GM18951 (cell line): Measurements from ENCODE around the gene NHLRC2.
"Not testable (repeated sequence)": the region's sequence is repeated elsewhere in the genome, so short reads cannot be mapped to it uniquely, and the experiment has no call there.

Source experiments
- POLR2A ChIP-seq: IDR thresholded peaks from 4 replicates; pipeline ENCODE4 v1.6.1; 2011; ENCODE audit warnings: mild to moderate bottlenecking; ENCODE audit not compliant: insufficient read length, insufficient read depth; ENCODE audit errors: extremely low read depth
- in situ Hi-C: fragments of 300-500 bp; cut with MboI; formaldehyde crosslinking; loops from one replicate; pipeline ENCODE4 v1.12.0; 2022; ENCODE audit warnings: low sequenced_read_pairs, mixed read lengths, inconsistent platforms; ENCODE audit not compliant: unreplicated experiment

The NHLRC2 gene, protein sequence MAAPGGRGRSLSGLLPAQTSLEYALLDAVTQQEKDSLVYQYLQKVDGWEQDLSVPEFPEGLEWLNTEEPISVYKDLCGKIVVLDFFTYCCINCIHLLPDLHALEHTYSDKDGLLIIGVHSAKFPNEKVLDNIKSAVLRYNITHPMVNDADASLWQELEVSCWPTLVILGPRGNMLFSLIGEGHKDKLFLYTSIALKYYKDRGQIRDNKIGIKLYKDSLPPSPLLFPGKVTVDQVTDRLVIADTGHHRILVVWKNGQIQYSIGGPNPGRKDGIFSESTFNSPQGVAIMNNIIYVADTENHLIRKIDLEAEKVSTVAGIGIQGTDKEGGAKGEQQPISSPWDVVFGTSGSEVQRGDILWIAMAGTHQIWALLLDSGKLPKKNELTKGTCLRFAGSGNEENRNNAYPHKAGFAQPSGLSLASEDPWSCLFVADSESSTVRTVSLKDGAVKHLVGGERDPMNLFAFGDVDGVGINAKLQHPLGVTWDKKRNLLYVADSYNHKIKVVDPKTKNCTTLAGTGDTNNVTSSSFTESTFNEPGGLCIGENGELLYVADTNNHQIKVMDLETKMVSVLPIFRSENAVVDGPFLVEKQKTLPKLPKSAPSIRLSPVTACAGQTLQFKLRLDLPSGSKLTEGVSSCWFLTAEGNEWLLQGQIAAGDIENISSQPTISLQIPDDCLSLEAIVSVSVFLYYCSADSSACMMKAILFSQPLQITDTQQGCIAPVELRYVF

GRCh38 chr10:113854013-113854760, at the start of gene NHLRC2, which contains the start of gene DCLRE1A:
Gene NHLRC2, plus strand, starts transcription at chr10:113854661. Its CDS starts 212 bp downstream, at chr10:113854873.
Gene DCLRE1A, minus strand, starts transcription at chr10:113854082. Its CDS starts 900 bp downstream, at chr10:113853182.
- in situ Hi-C loops = no loop called here
- TF ChIP-seq POLR2A = peak; percentile 48

DNA sequence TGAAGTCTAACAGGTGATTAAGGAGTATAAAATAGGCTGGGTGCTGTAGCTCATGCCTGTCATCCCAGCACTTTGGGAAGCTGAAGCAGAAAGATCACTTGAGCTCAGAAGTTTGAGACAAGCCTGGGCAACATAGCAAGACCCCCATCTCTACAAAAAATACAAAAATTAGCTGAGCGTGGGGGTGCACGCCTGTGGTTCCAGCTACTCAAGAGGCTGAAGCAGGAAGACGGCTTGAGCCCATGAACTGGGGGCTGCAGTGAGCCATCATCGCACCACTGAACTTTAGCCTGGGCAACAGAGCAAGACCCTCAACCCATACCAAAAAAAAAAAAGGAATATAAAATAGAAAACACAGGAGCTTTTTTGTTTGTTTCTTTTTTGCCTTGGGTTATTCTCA, 48.0 kb upstream of the NHLRC2 start:
- in situ Hi-C loops = loop anchor here (5.0 kb wide), 1 partner anchor 296 kb away; no protein-coding TSS in a partner anchor

DNA sequence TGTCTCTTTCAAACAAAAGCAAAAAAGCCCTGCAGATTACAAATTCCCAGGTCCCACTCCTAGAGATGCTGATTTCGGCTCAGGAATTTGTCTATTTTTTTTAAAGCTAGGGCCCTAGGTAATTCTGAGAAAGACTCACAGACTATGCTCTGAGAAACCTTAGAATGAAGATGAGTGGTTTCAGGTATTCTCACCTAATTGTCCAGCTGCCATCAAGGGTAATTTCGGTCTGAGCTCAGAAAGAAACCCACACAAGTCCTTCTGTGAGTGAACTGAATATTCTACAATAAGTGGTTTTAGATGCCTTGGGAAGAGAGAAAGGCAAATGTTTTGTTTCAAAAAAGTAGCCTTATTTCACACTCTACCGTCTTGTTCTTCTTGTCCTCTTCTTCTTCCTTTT, 46.3 kb upstream of the NHLRC2 start:
- no peak for TF ChIP-seq POLR2A
- in situ Hi-C loops = loop anchor here (5.0 kb wide), 1 partner anchor 294 kb away; no protein-coding TSS in a partner anchor

More for the DNA sequence above, 48.0 kb upstream of the NHLRC2 start:
- no peak for TF ChIP-seq POLR2A

DNA sequence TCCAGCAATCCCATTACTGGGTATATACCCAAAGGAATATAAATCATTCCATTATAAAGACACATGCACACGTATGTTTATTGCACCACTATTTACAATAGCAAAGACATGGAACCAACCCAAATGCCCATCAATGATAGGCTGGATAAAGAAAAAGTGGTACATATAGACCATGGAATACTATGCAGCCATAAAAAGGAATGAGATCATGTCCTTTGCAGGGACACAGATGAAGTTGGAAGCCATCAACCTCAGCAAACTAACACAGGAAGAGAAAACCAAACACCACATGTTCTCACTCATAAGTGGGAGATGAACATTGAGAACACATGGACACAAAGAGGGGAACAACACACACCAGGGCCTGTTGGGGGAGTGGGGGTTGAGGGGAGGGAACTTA, 39.8 kb upstream of the NHLRC2 start:
- in situ Hi-C loops = not testable (repeated sequence)

GRCh38 chr10:113819989-113820388, 34.5 kb upstream of the NHLRC2 start:
- in situ Hi-C loops = no loop called here
- no peak for TF ChIP-seq POLR2A

DNA sequence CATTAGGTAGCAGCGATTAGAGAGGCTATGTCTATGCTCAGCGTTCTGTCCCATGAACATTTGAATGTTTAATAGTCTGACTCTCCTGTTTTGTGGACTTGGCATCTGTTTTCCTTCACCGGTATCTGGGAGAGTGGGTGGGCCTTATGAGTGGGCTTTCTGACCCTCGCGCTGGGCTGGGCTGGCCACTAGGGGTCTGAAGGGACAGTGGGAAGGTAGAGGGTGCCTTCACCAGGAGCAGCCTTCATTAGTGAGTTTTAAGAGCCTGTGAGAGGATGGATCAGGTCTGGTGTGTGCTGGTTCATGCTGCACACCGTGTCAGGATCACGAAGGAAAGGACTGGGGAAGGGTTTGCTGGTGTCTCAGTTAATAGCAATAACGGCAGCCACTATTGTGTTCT, 34.0 kb upstream of the NHLRC2 start:
- TF ChIP-seq POLR2A = no peak
- in situ Hi-C loops = no loop called here

DNA sequence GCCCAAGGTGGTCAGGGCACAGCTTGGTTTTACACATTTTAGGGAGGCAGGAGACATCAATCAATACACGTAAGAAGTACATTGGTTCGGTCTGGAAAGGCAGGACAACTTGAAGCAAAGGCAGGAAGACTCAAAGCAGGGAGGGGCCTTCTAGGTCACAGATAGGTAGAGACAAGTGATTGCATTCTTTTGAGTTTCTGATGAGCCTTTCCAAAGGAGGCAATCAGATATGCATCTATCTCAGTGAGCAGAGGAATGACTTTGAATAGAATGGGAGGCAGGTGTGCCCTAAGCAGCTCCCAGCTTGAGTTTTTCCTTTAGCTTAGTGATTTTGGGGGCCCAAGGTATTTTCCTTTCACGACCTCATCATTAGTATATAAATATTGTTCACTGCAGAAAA, 33.2 kb upstream of the NHLRC2 start:
- in situ Hi-C loops = not testable (repeated sequence)

- in situ Hi-C loops = no loop called here
- TF ChIP-seq POLR2A = no peak
Observed at GRCh38 chr10:113822174-113822573, 32.3 kb upstream of the NHLRC2 start.

GRCh38 chr10:113823389-113823788, 31.1 kb upstream of the NHLRC2 start:
- no peak for TF ChIP-seq POLR2A
- in situ Hi-C loops = no loop called here

- no peak for TF ChIP-seq POLR2A
- in situ Hi-C loops = no loop called here
Observed at GRCh38 chr10:113825791-113826190, 28.7 kb upstream of the NHLRC2 start.

GRCh38 chr10:113828567-113828966, 25.9 kb upstream of the NHLRC2 start:
- in situ Hi-C loops = not testable (repeated sequence)

DNA sequence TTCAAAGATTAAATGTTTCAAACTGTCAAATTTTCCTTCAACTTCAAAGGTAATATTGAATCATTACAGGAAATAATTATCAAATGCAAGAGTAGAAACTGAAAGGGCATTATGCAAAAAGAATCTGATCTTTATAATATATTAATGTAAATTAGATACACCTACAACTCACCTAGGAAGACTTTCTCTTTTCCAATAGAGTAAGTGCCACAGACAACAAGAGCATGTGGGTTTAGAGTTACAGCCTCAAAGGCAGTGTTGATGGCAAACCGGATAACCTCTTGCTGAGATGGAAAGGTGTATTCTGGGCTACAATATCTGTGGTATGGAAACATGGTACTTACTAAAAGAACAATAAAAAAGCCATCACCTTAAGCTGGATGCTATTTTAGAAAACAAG, 12.3 kb upstream of the NHLRC2 start:
- no peak for TF ChIP-seq POLR2A
- in situ Hi-C loops = no loop called here

GRCh38 chr10:113843972-113844485, 10.4 kb upstream of the NHLRC2 start:
- in situ Hi-C loops = no loop called here

More at GRCh38 chr10:113843972-113844485, 10.4 kb upstream of the NHLRC2 start:
- TF ChIP-seq POLR2A = no peak
